ENCODE data around the gene ZNF205.

Gene ZNF205

DNA sequence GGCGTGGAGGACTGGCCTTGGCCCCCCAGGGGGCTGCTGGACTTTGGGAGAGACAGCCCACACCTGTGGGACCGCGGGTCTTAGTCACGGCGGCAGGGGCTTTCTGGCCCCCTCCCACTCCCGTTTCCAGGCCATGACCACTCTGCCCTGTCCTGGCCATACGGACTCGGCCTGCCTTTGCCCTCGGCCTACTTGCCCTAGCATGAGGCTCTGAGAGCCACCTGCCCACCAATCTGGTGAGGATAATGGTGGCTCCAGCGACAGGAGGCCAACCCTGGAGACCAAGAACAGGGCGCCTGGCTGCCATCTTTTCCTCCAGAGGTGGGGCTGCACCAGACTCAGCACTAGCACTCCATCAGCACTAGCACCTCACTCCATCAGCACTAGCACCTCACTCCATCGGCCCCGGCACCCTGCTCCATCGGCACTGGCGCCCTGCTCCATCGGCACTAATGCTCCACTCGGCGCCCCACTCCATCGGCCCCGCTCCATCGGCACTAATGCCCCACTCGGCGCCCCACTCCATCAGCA is 29.5 kb downstream of the ZNF205 start:
- H3K36me3 Mint-ChIP-seq (ENCODE audit: low read depth), result peaks cover 40% of the 10 kb centered on the region
- H3K4me1 Mint-ChIP-seq (ENCODE audit: low read depth), result peaks cover 3% of the 10 kb centered on the region
- H3K4me3 Mint-ChIP-seq, result no peak overlapping the region
- H3K27me3 Mint-ChIP-seq, result no peaks in the 10 kb centered on the region
- H3K27ac Mint-ChIP-seq, result no peak overlapping the region
- no peak for DNase-seq
- no peaks in the 10 kb centered on the region for H3K9me3 Mint-ChIP-seq

GRCh38 chr16:3142327-3142726 is 29.9 kb downstream of the ZNF205 start:
- no peaks in the 10 kb centered on the region for H3K4me1 Mint-ChIP-seq (ENCODE audit: low read depth)
- H3K9me3 Mint-ChIP-seq, result no peaks in the 10 kb centered on the region
- H3K4me3 Mint-ChIP-seq, result no peak overlapping the region
- no peak overlapping the region for H3K27ac Mint-ChIP-seq
- DNase-seq, result no peak
- H3K27me3 Mint-ChIP-seq, result no peaks in the 10 kb centered on the region
- peaks cover 39% of the 10 kb centered on the region for H3K36me3 Mint-ChIP-seq (ENCODE audit: low read depth)

DNA sequence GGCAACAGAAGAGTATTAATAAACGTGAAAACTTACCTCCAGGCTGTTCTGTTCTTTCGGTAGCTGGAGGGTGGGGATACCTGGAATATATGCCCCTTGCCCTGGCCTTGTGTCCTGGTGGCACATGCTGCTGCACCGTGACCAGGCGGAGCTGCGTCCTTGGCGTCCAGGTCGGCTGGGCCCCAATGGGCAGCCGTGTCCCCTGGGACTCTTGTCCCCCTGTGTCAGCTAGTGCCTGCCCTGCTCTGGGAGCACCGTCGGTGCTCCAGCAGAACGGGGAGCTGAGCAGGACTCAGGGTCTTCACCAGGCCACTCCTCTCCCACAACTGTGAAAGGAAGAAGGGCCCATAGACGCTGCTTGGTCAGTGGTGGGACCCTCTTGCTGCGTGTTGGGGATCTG is 30.4 kb downstream of the ZNF205 start:
- H3K9me3 Mint-ChIP-seq, result no peaks in the 10 kb centered on the region
- no peaks in the 10 kb centered on the region for H3K4me1 Mint-ChIP-seq (ENCODE audit: low read depth)
- peaks cover 35% of the 10 kb centered on the region for H3K36me3 Mint-ChIP-seq (ENCODE audit: low read depth)
- H3K4me3 Mint-ChIP-seq, result no peak overlapping the region
- H3K27me3 Mint-ChIP-seq, result no peaks in the 10 kb centered on the region
- no peak for DNase-seq
- H3K27ac Mint-ChIP-seq, result no peak overlapping the region

DNA sequence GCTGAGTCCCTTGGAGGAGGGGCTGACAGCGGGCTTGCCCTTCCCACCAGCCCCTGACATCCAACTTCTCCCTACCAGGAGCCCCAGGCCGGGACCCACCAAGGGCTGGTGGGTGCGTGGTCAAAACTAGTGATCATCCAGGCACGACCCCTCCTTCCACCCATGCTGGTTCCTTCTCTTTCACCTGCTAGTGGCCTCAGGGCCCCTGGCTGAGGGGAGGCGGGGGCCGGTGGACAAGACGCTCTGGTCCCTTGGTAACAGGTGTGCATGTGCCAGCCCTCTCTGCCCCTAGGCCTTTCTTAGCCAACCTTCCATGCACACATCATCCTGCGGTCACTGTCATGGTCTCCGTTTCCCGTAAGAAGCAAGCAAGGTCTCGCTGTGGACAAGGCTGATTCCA is 30.8 kb downstream of the ZNF205 start:
- H3K27me3 Mint-ChIP-seq, result no peaks in the 10 kb centered on the region
- H3K4me1 Mint-ChIP-seq (ENCODE audit: low read depth), result no peaks in the 10 kb centered on the region
- no peaks in the 10 kb centered on the region for H3K9me3 Mint-ChIP-seq
- no peak overlapping the region for H3K4me3 Mint-ChIP-seq
- H3K36me3 Mint-ChIP-seq (ENCODE audit: low read depth), result peaks cover 30% of the 10 kb centered on the region
- no peak for DNase-seq
- H3K27ac Mint-ChIP-seq, result no peak overlapping the region

DNA sequence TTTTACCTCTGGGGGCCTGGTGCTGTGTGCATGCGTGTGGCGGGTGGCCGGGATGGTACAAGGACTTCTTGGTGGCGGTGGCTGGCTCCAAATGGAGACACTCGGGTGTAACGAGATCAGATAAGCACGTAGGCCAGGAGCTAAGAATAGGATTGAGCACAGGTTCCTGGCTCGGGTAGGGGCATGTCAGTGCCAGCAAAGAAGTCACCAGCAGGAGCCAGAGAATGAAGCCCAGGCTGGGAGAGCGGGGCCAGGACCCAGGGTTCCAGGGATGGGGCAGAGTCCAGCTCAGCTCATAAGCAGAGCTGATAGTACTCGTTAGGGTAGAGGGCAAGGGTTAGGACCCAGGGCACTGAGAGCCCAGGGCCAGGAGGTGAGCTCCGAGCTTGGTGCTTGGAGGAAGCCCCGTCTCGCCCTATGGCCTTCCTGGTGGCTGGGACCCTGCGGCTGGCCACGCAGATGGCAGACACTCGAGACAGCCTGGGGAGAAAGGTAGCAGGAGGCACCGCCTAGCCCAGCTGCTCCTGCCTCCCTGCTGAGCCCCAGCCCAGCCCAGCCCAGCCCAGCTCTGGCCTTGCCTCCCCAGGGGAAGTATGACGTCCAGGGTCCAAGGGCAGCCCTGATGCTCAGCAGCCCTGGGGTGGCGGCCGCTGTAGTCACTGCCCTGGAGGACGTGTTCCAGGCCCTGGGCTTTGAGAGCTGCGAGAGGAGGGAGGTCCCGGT is 31.4 kb downstream of the ZNF205 start:
- Mint-ChIP-seq H3K4me3 (no peak overlapping the region), H3K9me3 (no peaks in the 10 kb centered on the region), H3K27me3 (no peaks in the 10 kb centered on the region), H3K4me1 (ENCODE audit: low read depth) (no peaks in the 10 kb centered on the region), H3K27ac (no peak overlapping the region), H3K36me3 (ENCODE audit: low read depth) (peaks cover 28% of the 10 kb centered on the region)
- no peak for DNase-seq

DNA sequence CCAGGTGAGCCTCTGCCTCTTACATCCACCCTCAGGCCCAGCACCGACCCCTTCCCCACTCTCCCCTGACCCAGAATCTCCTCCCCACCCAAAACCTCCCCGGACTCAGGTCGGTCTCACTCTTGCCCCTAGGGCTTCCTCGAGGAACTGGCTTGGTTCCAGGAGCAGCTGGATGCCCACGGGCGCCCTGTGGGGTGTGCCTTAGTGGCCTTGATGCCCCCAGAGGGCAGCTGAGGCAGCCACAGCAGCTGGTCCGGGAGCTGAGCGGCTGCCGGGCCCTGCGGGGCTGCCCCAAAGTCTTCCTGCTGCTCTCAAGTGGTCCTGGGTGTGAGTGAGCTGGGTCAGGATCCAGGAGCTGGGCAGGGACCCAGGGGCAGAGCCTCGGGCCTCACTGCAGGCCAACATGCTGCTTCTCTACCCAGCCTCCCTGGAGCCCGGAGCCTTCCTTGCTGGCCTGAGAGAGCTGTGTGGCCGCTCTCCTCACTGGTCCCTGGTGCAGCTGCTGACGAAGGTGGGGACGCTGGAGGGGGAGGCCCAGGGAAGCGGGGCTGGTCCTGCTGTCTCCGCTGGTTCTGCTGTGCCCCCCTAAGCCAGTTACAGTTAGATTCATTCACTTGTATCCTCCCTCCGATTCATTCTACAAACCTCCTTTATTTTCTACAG is 32.1 kb downstream of the ZNF205 start:
- Mint-ChIP-seq H3K9me3 (no peaks in the 10 kb centered on the region), H3K4me3 (no peak overlapping the region), H3K36me3 (ENCODE audit: low read depth) (peaks cover 22% of the 10 kb centered on the region), H3K27ac (no peak overlapping the region), H3K27me3 (no peaks in the 10 kb centered on the region), H3K4me1 (ENCODE audit: low read depth) (peaks cover 6% of the 10 kb centered on the region)
- DNase-seq, result no peak

DNA sequence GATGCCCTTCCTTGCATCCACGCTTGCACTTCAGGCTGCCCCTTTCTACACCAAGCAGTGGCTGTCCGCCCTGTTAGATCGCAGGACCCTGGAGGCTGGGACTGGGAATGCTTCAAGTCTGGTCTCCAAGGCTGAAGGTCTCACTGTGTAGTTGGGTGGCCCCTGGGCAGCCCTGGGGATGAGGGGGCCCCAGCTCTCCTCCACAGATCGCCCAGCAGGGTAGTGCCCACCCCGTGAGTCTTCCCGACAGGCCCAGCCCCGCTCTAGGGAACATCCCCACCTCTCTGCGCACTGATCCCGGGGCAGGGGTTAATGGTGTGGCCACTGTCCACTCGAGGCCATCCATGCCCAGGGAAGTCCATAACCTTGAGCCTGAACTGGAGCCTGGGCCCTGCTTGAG is 32.8 kb downstream of the ZNF205 start:
- peaks cover 11% of the 10 kb centered on the region for H3K4me1 Mint-ChIP-seq (ENCODE audit: low read depth)
- no peaks in the 10 kb centered on the region for H3K27me3 Mint-ChIP-seq
- DNase-seq, result no peak
- peaks cover 22% of the 10 kb centered on the region for H3K36me3 Mint-ChIP-seq (ENCODE audit: low read depth)
- no peak overlapping the region for H3K27ac Mint-ChIP-seq
- no peak overlapping the region for H3K4me3 Mint-ChIP-seq
- no peaks in the 10 kb centered on the region for H3K9me3 Mint-ChIP-seq

- no peak overlapping the region for H3K4me3 Mint-ChIP-seq
- H3K4me1 Mint-ChIP-seq (ENCODE audit: low read depth), result peaks cover 12% of the 10 kb centered on the region
- peaks cover 19% of the 10 kb centered on the region for H3K36me3 Mint-ChIP-seq (ENCODE audit: low read depth)
- H3K9me3 Mint-ChIP-seq, result no peaks in the 10 kb centered on the region
- DNase-seq, result no peak
- no peak overlapping the region for H3K27ac Mint-ChIP-seq
- no peaks in the 10 kb centered on the region for H3K27me3 Mint-ChIP-seq
These were observed 33.3 kb downstream of the ZNF205 start for GRCh38 chr16:3145660-3146059.

DNA sequence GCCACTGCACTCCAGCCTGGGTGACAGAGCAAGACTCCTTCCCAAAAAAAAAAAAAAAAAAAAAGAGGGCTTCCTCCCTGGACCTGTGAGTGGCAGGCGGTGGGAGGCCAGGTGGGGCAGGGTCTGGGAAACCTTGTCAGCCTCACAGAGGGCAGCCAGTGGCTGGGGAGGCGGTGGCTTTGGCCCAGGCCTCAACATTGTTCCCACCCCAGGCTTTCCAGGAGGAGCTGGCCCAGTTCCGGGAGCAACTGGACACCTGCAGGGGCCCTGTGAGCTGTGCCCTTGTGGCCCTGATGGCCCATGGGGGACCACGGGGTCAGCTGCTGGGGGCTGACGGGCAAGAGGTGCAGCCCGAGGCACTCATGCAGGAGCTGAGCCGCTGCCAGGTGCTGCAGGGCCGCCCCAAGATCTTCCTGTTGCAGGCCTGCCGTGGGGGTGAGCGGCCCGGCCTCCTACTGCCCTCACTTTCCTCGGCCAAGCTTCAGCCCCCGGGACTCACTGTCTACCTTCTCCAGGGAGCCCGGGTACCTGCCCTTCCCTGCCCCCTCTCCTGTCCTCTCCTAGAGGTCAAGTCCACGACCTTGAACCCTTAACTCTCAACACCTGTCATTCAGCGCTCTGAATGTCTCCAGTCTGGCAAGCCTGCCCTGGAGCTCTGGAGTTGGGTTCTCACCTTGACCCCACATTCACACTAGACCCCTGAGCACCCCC is 34.8 kb downstream of the ZNF205 start:
- peaks cover 9% of the 10 kb centered on the region for H3K36me3 Mint-ChIP-seq (ENCODE audit: low read depth)
- H3K9me3 Mint-ChIP-seq, result no peaks in the 10 kb centered on the region
- peaks cover 2% of the 10 kb centered on the region for H3K27me3 Mint-ChIP-seq
- no peak overlapping the region for H3K4me3 Mint-ChIP-seq
- no peak overlapping the region for H3K27ac Mint-ChIP-seq
- peaks cover 20% of the 10 kb centered on the region for H3K4me1 Mint-ChIP-seq (ENCODE audit: low read depth)
- no peak for DNase-seq

GRCh38 chr16:3147757-3148104 is 35.3 kb downstream of the ZNF205 start:
- H3K4me1 Mint-ChIP-seq (ENCODE audit: low read depth), result peaks cover 25% of the 10 kb centered on the region
- H3K27ac Mint-ChIP-seq, result no peak overlapping the region
- H3K36me3 Mint-ChIP-seq (ENCODE audit: low read depth), result peaks cover 4% of the 10 kb centered on the region
- no peak overlapping the region for H3K4me3 Mint-ChIP-seq
- H3K27me3 Mint-ChIP-seq, result peaks cover 2% of the 10 kb centered on the region
- DNase-seq, result no peak
- no peaks in the 10 kb centered on the region for H3K9me3 Mint-ChIP-seq

- H3K27ac Mint-ChIP-seq, result no peak overlapping the region
- peaks cover 2% of the 10 kb centered on the region for H3K27me3 Mint-ChIP-seq
- peaks cover 27% of the 10 kb centered on the region for H3K4me1 Mint-ChIP-seq (ENCODE audit: low read depth)
- H3K4me3 Mint-ChIP-seq, result peak overlapping the region; percentile 84
- peaks cover 4% of the 10 kb centered on the region for H3K36me3 Mint-ChIP-seq (ENCODE audit: low read depth)
- H3K9me3 Mint-ChIP-seq, result no peaks in the 10 kb centered on the region
- no peak for DNase-seq
These were observed 36.1 kb downstream of the ZNF205 start for GRCh38 chr16:3148256-3149192.

DNA sequence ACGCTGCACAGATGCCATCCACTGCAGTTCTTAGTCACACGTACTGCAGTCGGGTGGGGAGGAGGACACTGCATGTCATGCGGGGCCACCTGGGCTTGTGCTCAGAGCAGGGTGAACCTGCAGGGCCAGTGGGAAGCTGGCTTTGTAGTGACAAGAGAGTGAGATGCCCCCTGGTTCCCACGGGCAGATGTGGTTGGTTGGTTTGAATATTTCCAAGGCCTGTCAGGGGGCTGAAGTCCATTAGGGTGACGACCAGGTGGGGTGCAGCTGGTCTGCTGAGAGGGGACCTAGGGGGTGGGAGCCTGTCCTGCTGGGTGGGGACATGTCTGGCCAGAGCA is 36.8 kb downstream of the ZNF205 start:
- no peak for DNase-seq
- Mint-ChIP-seq H3K36me3 (ENCODE audit: low read depth) (peaks cover 4% of the 10 kb centered on the region), H3K4me3 (peak overlapping the region; percentile 84), H3K9me3 (no peaks in the 10 kb centered on the region), H3K27ac (peak overlapping the region; percentile 59), H3K27me3 (peaks cover 2% of the 10 kb centered on the region), H3K4me1 (ENCODE audit: low read depth) (peaks cover 27% of the 10 kb centered on the region)

DNA sequence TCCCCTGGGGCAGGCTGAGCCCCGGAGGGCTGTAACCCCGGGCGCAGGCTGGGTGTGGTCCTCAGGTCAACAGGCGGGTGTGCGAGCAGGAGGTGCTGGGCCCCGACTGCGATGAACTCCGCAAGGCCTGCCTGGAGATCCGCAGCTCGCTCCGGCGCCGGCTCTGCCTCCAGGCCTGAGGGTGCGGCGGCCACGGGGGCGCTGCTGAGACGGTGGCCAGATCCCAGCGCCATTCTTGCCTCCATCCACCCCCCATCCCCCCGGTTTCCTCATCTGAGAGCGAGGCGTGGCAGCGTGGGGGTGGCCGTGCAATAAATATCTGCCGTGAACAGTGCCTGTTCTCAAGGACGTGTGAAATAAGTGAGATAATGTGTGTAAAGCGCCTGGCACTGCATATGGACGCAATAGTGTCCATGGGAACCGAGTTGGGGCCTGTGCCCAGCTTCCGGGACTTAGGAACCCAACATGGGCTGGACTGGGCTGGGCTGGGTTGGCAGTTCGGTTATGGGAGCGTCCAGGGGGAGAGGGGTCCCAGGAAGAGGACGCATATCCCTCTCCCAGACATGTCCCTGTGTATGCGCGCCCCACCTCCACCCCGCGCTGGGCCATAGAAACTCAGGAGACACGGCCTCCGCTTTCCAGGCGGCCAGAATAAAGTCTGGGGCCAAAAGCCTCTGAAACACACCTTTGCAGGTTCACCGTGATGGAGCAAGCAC is 37.4 kb downstream of the ZNF205 start:
- H3K4me3 Mint-ChIP-seq, result peak overlapping the region; percentile 84
- H3K27ac Mint-ChIP-seq, result peak overlapping the region; percentile 84
- H3K36me3 Mint-ChIP-seq (ENCODE audit: low read depth), result peaks cover 4% of the 10 kb centered on the region
- DNase-seq, result peak; percentile 76
- H3K27me3 Mint-ChIP-seq, result peaks cover 2% of the 10 kb centered on the region
- no peaks in the 10 kb centered on the region for H3K9me3 Mint-ChIP-seq
- peaks cover 27% of the 10 kb centered on the region for H3K4me1 Mint-ChIP-seq (ENCODE audit: low read depth)
